Endothelial cell of umbilical vein (primary cell): ENCODE measurements around the gene ISL2. TPM values are rescaled to one million over a fixed set of nuclear protein-coding genes. Genes with fewer than 3 reads are reported as not detected.

ENCODE experiments used
- BruUV-seq: library from RNA; stranded (reverse); fragments of 400-500 nt; replicated peaks from 2 replicates; lab custom pipeline; 2021; lab: Mats Ljungman, UMichigan
- CTCF ChIA-PET: fragments of 300-600, 350-600 bp; sonication (Branson Sonifier 250); formaldehyde crosslinking; loops from one replicate; lab custom pipeline; 2021; ENCODE audit warnings: antibody characterized with exemption, inconsistent platforms; lab: Charles Lee
- POLR2A ChIA-PET: fragments of 300-600, 350-600 bp; sonication (Branson Sonifier 250); formaldehyde crosslinking; loops from one replicate; lab custom pipeline; 2021; ENCODE audit warnings: antibody characterized with exemption, inconsistent platforms; lab: Charles Lee
- DNase-seq: peaks from one replicate; pipeline ENCODE4 v3.0.0-alpha.2; 2011; ENCODE audit warnings: low read depth, low spot score
- FAIRE-seq: peaks from 2 replicates; lab custom pipeline; 2011; peaks lifted over from hg19 to GRCh38; lab: Jason Lieb, UNC
- H2AFZ ChIP-seq: 2 replicates; pipeline ENCODE4 v1.6.0; 2012; ENCODE audit warnings: low read depth, low read length, control low read depth, inconsistent platforms
- H3K27ac ChIP-seq: 2 replicates; pipeline ENCODE4 v1.5.1; 2011; ENCODE audit warnings: low read depth, mild to moderate bottlenecking, control low read depth, low read length, moderate library complexity; ENCODE audit not compliant: insufficient read depth
- H3K27me3 ChIP-seq, 2 experiments: 2 replicates each; pipeline versions ENCODE4 v1.6.0 to v1.6.1; 2011; ENCODE audit warnings: low read length in 2 of 2, mixed read lengths in 1 of 2; ENCODE audit not compliant: control insufficient read depth in 2 of 2, insufficient read depth in 2 of 2
- H3K36me3 ChIP-seq, 2 experiments: 2 replicates in 1 of 2; 3 replicates in 1 of 2; pipeline ENCODE4 v1.5.1; 2011; ENCODE audit warnings: low read length in 2 of 2, mild to moderate bottlenecking in 1 of 2, moderate library complexity in 1 of 2; ENCODE audit not compliant: control insufficient read depth in 2 of 2, insufficient read depth in 2 of 2; ENCODE audit errors: extremely low read depth in 1 of 2
- H3K4me1 ChIP-seq: 3 replicates; pipeline ENCODE4 v1.5.1; 2011; ENCODE audit warnings: mild to moderate bottlenecking, low read length; ENCODE audit not compliant: control insufficient read depth, insufficient read depth; ENCODE audit errors: extremely low read depth
- H3K4me2 ChIP-seq: 2 replicates; pipeline ENCODE4 v1.6.1; 2011; ENCODE audit warnings: low read length, control low read depth, mixed read lengths; ENCODE audit not compliant: insufficient read depth
- H3K4me3 ChIP-seq, 3 experiments: fragments of 200-600 bp in 1 of 3; sonication (generic), shearing (Covaris generic) in 1 of 3; replicated peaks in 1 of 3; 2 replicates each; pipeline ENCODE4 v1.5.1; 2011 to 2016; ENCODE audit warnings: control low read depth in 3 of 3, low read length in 3 of 3, mild to moderate bottlenecking in 2 of 3, inconsistent platforms in 1 of 3, low read depth in 1 of 3, moderate library complexity in 1 of 3; ENCODE audit not compliant: insufficient read depth in 1 of 3
- H3K79me2 ChIP-seq: 2 replicates; pipeline ENCODE4 v1.6.0; 2012; ENCODE audit warnings: low read length, inconsistent platforms; ENCODE audit not compliant: control insufficient read depth, insufficient read depth
- H3K9ac ChIP-seq: replicated peaks from 2 replicates; pipeline ENCODE3; 2011; ENCODE audit warnings: low read length, control low read depth; ENCODE audit not compliant: insufficient read depth; ENCODE audit errors: extremely low read depth
- H3K9me1 ChIP-seq: replicated peaks from 3 replicates; pipeline ENCODE4 v1.6.0; 2011; ENCODE audit warnings: mild to moderate bottlenecking, low read length; ENCODE audit not compliant: control insufficient read depth, insufficient read depth; ENCODE audit errors: extremely low read depth
- H3K9me3 ChIP-seq: replicated peaks from 2 replicates; pipeline ENCODE4 v1.5.1; 2012; ENCODE audit warnings: low read length, inconsistent platforms; ENCODE audit not compliant: control insufficient read depth, insufficient read depth
- H4K20me1 ChIP-seq: replicated peaks from 2 replicates; pipeline ENCODE3; 2011; ENCODE audit warnings: mild to moderate bottlenecking, low read length; ENCODE audit not compliant: control insufficient read depth, insufficient read depth; ENCODE audit errors: extremely low read depth
- EZH2 ChIP-seq: IDR thresholded peaks from 2 replicates; pipeline ENCODE4 v1.6.1; 2012; ENCODE audit warnings: borderline replicate concordance, low read depth, mild to moderate bottlenecking, moderate library complexity, low read length, inconsistent platforms; ENCODE audit not compliant: severe bottlenecking
- FOS ChIP-seq: IDR thresholded peaks from 2 replicates; pipeline ENCODE4 v1.6.1; 2011; ENCODE audit warnings: mild to moderate bottlenecking, low read length, moderate library complexity, borderline replicate concordance; ENCODE audit not compliant: insufficient read depth
- GATA2 ChIP-seq: IDR thresholded peaks from 2 replicates; pipeline ENCODE4 v1.7.0; 2011; ENCODE audit warnings: low read depth, mild to moderate bottlenecking, moderate library complexity, mixed read lengths, low read length; ENCODE audit not compliant: insufficient read length, insufficient read depth
- JUN ChIP-seq: IDR thresholded peaks from 2 replicates; pipeline ENCODE4 v1.6.1; 2011; ENCODE audit warnings: borderline replicate concordance, low read depth; ENCODE audit not compliant: insufficient read length, insufficient read depth
- MYC ChIP-seq: IDR thresholded peaks from one replicate; pipeline ENCODE4 v1.6.1; 2011; ENCODE audit warnings: mild to moderate bottlenecking, low read depth, low read length
- POLR2A ChIP-seq: IDR thresholded peaks from 2 replicates; pipeline ENCODE4 v1.6.1; 2012; ENCODE audit warnings: low read depth, mild to moderate bottlenecking, control low read depth, low read length
- POLR2AphosphoS5 ChIP-seq: IDR thresholded peaks from 2 replicates; pipeline ENCODE4 v1.6.1; 2012; ENCODE audit warnings: low read depth, mild to moderate bottlenecking, control low read depth, low read length, moderate library complexity; ENCODE audit not compliant: insufficient read depth
- dilution Hi-C: fragments of 300-500 bp; cut with MboI; formaldehyde crosslinking; loops from one replicate; pipeline ENCODE4 v1.15.0; 2019; ENCODE audit warnings: low sequenced_read_pairs; ENCODE audit not compliant: extremely low pct_ligation_motif_present
- intact Hi-C: fragments of 100-400 bp; cut with micrococcal nuclease; formaldehyde crosslinking; loops from one replicate; pipeline ENCODE4 v1.10.0; 2022
- polyA plus RNA-seq, 4 experiments: library from polyadenylated mRNA; depleted of rRNA in 3 of 4; stranded (reverse) in 3 of 4; unstranded in 1 of 4; fragments of >200 nt; gene quantifications; 2 replicates each; pipeline versions ENCODE4 v1.2.1 to v1.2.3, GENCODE V29; 2011 to 2012; ENCODE audit warnings: missing spikeins in 1 of 4
- total RNA-seq: library from RNA; stranded (reverse); gene quantifications from 2 replicates; pipeline ENCODE4 v1.2.3, GENCODE V29; 2021
- TF ChIP-seq, protein P1 (sequence below): IDR thresholded peaks from 2 replicates; pipeline ENCODE4 v1.6.1; 2011; ENCODE audit not compliant: insufficient read depth, insufficient read length
- TF ChIP-seq, protein P2 (sequence below), 2 donors: IDR thresholded peaks; 1 replicate in 1 of 2; 2 replicates in 1 of 2; pipeline ENCODE4 v1.5.1; 2011; ENCODE audit warnings: low read length in 2 of 2, mild to moderate bottlenecking in 2 of 2, moderate library complexity in 2 of 2, control low read depth in 1 of 2, inconsistent platforms in 1 of 2, low read depth in 1 of 2; ENCODE audit not compliant: insufficient read depth in 1 of 2; ENCODE audit errors: extremely low read depth in 1 of 2

Gene ISL2
- total and polyA plus RNA-seq, 2 donors (not counting 3 experiments of a cell fraction or from before 2014, with no cell fraction given) = 0.10 TPM; not detected in 1

GRCh38 chr15:76328958-76329357, 7.6 kb upstream of the ISL2 start:
- no peak overlapping the region for H3K27ac ChIP-seq
- H3K36me3 ChIP-seq = no peaks in the 10 kb centered on the region
- no peak overlapping the region for H3K9ac ChIP-seq
- TF ChIP-seq, protein P1, sequence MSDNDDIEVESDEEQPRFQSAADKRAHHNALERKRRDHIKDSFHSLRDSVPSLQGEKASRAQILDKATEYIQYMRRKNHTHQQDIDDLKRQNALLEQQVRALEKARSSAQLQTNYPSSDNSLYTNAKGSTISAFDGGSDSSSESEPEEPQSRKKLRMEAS = no peak
- TF ChIP-seq POLR2AphosphoS5 = no peak
- TF ChIP-seq MYC = no peak
- no peak for TF ChIP-seq JUN
- TF ChIP-seq EZH2 = no peak
- TF ChIP-seq, protein P2, sequence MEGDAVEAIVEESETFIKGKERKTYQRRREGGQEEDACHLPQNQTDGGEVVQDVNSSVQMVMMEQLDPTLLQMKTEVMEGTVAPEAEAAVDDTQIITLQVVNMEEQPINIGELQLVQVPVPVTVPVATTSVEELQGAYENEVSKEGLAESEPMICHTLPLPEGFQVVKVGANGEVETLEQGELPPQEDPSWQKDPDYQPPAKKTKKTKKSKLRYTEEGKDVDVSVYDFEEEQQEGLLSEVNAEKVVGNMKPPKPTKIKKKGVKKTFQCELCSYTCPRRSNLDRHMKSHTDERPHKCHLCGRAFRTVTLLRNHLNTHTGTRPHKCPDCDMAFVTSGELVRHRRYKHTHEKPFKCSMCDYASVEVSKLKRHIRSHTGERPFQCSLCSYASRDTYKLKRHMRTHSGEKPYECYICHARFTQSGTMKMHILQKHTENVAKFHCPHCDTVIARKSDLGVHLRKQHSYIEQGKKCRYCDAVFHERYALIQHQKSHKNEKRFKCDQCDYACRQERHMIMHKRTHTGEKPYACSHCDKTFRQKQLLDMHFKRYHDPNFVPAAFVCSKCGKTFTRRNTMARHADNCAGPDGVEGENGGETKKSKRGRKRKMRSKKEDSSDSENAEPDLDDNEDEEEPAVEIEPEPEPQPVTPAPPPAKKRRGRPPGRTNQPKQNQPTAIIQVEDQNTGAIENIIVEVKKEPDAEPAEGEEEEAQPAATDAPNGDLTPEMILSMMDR (IDR thresholded peaks at IDR 0.05; ENCODE audit: extremely low read depth in 1 of 2, insufficient read depth in 1 of 2, low read depth in 1 of 2, low read length in 2 of 2) = no peak
- no peak for TF ChIP-seq POLR2A
- TF ChIP-seq GATA2 = no peak
- no peak for TF ChIP-seq FOS
- H3K9me3 ChIP-seq = no peaks in the 10 kb centered on the region
- intact Hi-C loops = no loop called here
- peaks cover 25 to 35% of the 10 kb centered on the region in 2 experiments for H3K27me3 ChIP-seq
- no peak overlapping the region for H3K4me2 ChIP-seq
- BruUV-seq = no TSS peak
- H3K4me3 ChIP-seq = no peak overlapping the region
- no peak overlapping the region for H2AFZ ChIP-seq
- no peaks in the 10 kb centered on the region for H3K4me1 ChIP-seq
- no peaks in the 10 kb centered on the region for H4K20me1 ChIP-seq
- POLR2A ChIA-PET = no interaction called here
- H3K79me2 ChIP-seq = no peaks in the 10 kb centered on the region
- CTCF ChIA-PET = interaction anchor here (0.6 to 2.6 kb wide), 8 partner anchors 18 to 494 kb away, joined by 3 to 65 read pairs (median 7); no protein-coding TSS in a partner anchor
- dilution Hi-C loops = no loop called here
- H3K9me1 ChIP-seq = no peaks in the 10 kb centered on the region
- FAIRE-seq = no peak
- DNase-seq = no peak
